ENCODE data around the gene OTUD7B.

The OTUD7B gene

DNA sequence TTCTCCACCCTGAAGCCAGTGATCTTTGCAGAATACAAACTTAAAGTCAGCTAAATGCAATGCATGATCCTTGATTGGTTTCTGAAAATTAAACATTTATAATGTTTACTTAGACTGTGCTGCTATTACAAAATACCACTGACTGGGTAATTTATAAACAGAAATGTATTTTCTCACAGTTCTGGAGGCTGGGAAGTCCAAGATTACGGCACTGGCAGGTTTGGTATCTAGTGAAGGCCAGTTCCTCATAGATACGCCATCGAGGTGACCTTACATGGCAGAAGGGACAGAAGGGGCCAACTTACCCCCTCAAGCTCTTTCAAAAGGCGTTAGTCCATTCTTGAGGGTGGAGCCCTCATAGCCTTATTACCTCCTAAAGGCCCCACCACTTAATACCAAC, 114.0 kb downstream of the OTUD7B start:
- no peak overlapping the region for H3K27ac ChIP-seq
- H3K27me3 ChIP-seq (ENCODE audit: control insufficient read depth, insufficient read depth, low read length) = no peaks in the 10 kb centered on the region
- TF ChIP-seq CTCF (IDR thresholded peaks at IDR 0.05) = no peak
- H3K4me2 ChIP-seq (ENCODE audit: low read length) = no peak overlapping the region
- H3K79me2 ChIP-seq = no peaks in the 10 kb centered on the region
- no peaks in the 10 kb centered on the region for H3K9me3 ChIP-seq (ENCODE audit: control insufficient read depth, low read length)
- no peak overlapping the region for H3K4me3 ChIP-seq (ENCODE audit: low read depth, low read length)
- H3K4me1 ChIP-seq = no peaks in the 10 kb centered on the region
- H2AFZ ChIP-seq = no peak overlapping the region
- no peak overlapping the region for H3K9ac ChIP-seq
- no peaks in the 10 kb centered on the region for H3K36me3 ChIP-seq (ENCODE audit: control insufficient read depth, insufficient read depth, low read length)

- Histone ChIP-seq H3K79me2 (peaks cover under 1% of the 10 kb centered on the region), H3K4me2 (ENCODE audit: low read length) (peak overlapping the region; percentile 97)
These were observed 121.6 kb downstream of the OTUD7B start for GRCh38 chr1:149888999-149889289.

GRCh38 chr1:149888247-149888998, 122.1 kb downstream of the OTUD7B start:
- no peaks in the 10 kb centered on the region for H3K27me3 ChIP-seq (ENCODE audit: control insufficient read depth, insufficient read depth, low read length)
- H3K36me3 ChIP-seq (ENCODE audit: control insufficient read depth, insufficient read depth, low read length) = no peaks in the 10 kb centered on the region
- peak overlapping the region; percentile 93 for H3K4me3 ChIP-seq (ENCODE audit: low read depth, low read length)
- peak overlapping the region; percentile 97 for H3K4me2 ChIP-seq (ENCODE audit: low read length)
- peak overlapping the region; percentile 98 for H3K27ac ChIP-seq
- no peak overlapping the region for H3K9ac ChIP-seq
- TF ChIP-seq CTCF (IDR thresholded peaks at IDR 0.05) = peak; percentile 51
- H3K79me2 ChIP-seq = peaks cover 2% of the 10 kb centered on the region
- peaks cover 2% of the 10 kb centered on the region for H3K4me1 ChIP-seq
- peak overlapping the region; percentile 88 for H2AFZ ChIP-seq
- H3K9me3 ChIP-seq (ENCODE audit: control insufficient read depth, low read length) = no peaks in the 10 kb centered on the region

More at GRCh38 chr1:149888999-149889289, 121.6 kb downstream of the OTUD7B start:
- H3K9me3 ChIP-seq (ENCODE audit: control insufficient read depth, low read length) = no peaks in the 10 kb centered on the region
- H2AFZ ChIP-seq = peak overlapping the region; percentile 88
- no peaks in the 10 kb centered on the region for H3K36me3 ChIP-seq (ENCODE audit: control insufficient read depth, insufficient read depth, low read length)
- peak overlapping the region; percentile 93 for H3K4me3 ChIP-seq (ENCODE audit: low read depth, low read length)
- H3K27me3 ChIP-seq (ENCODE audit: control insufficient read depth, insufficient read depth, low read length) = no peaks in the 10 kb centered on the region
- peaks cover 2% of the 10 kb centered on the region for H3K4me1 ChIP-seq
- H3K9ac ChIP-seq = no peak overlapping the region
- H3K27ac ChIP-seq = peak overlapping the region; percentile 98
- TF ChIP-seq CTCF (IDR thresholded peaks at IDR 0.05) = no peak
